GM21786 (cell line): Measurements from ENCODE around the gene UTP3.
"Not testable (repeated sequence)": the region's sequence is repeated elsewhere in the genome, so short reads cannot be mapped to it uniquely, and the experiment has no call there.

Source experiments
- ATAC-seq: cut with Tn5 transposase; IDR thresholded peaks from one replicate; pipeline ENCODE4 v1.9.1; 2021; ENCODE audit not compliant: unreplicated experiment

UTP3 gene

DNA sequence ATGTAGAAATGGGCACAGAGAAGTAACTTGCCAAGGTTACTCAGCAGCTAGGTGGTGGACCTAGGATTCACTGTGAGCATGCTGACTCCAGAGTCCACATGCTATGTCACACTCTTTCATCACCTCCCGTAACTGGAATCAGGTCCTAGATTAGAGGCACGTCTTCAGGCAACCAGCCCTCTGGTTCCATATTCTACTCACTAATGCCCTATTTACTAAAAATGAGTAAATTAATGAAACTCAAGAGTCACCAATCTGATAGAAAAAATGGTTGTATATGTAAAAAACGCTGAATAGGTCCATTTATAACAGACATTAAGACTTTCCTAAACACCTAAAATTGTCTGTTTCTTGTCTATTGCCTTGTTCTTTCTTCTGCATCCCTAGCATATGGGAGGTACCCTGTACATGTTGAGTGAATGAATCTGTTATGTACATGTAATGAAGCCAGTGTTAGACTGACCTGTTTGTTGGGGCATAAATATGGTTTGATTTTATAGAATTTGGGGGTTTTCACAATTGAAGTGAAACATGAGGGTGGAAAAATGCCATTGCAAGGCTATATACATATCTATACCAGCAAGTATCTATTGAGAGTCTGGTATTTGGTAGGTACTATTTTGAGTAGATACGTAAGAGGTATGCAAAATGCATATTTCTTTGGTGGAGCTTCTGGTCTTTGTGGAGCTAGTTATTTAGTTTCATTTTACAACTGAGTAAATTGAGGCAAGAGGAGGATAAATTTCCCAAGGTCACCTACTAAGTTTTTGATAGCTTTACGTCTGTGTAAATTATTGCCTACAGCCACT lies 26.0 kb downstream of the UTP3 start:
- ATAC-seq: peak; percentile 58

DNA sequence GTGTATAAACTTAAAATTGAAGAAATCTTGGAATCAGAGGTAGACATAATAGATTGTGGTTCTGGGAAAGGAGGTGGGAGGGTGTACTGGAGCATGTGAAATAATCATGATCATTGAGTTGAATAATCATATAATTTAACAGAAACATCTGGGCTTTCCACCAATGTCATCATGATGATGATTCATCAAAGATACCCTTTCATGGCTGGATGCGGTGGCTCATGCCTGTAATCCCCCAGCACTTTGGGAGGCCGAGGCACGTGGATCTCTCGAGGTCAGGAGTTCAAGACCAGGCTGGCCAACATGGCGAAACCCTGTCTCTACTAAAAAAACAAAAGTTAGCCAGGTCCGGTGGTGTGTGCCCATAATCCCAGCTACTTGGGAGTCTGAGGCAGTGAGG lies 26.8 kb downstream of the UTP3 start:
- ATAC-seq: peak; percentile 10

DNA sequence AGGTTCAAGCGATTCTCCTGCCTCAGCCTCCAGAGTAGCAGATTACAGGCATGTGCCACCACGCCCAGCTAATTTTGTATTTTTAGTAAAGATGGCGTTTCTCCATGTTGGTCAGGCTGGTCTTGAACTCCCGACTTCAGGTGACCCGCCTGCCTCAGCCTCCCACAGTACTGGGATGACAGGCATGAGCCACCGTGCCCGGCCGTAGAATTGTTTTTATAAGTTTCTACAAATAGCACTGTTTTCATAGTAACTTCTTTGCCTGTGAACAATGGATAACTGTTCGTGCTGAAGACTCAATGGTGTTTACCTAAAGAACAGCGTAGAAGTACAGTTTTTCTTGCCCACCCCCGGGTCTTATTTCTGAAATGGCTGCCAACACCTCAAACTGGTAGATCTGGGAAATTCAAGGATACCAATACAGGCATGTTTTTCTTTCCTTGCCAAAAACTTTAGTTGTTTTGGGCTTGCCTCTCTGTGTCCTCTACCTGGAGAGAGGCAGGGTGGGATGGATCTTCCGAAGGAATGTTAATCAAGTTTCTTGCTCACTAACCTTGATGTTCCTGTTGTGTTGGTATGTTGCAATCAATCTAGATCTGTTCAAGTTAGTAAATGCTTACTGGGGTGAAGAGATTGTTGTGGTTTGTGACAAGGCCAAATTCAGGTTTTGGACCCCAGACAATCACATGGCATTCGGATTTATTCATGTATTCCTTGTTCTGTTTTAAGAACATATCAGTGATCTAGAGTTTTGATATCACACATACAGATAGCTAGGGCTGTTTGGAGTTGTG lies 30.7 kb downstream of the UTP3 start:
- no peak for ATAC-seq

GRCh38 chr4:70721747-70722146 lies 33.4 kb downstream of the UTP3 start, which contains the start of gene RUFY3:
RUFY3 (plus strand) TSS chr4:70721964; CDS start chr4:70722574, 610 bp downstream.
- no peak for ATAC-seq

- no peak for ATAC-seq
These were observed 34.0 kb downstream of the UTP3 start for GRCh38 chr4:70722199-70722791.

GRCh38 chr4:70724463-70724862 lies 36.1 kb downstream of the UTP3 start:
- no peak for ATAC-seq

DNA sequence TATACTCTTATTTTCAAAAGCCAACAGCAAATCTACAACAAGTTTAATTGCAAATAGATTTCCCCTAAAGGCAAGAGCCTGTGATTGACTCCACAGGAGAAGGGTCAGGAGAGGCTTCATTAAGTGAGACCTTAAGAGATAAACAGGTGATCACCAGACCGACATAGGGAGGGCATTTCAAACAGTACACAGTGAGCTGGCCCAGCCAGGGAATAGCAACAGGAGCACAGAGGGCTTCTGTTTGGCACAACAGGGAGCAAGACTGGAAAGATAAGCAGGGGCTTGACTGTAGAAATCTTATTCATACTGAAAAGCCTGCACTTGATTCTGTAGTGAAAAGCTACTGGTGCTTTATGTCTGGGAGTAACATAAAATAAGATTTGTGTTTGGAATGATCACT lies 37.3 kb downstream of the UTP3 start:
- no peak for ATAC-seq

- ATAC-seq: not testable (repeated sequence)
These were observed 38.2 kb downstream of the UTP3 start for GRCh38 chr4:70726515-70726914.

DNA sequence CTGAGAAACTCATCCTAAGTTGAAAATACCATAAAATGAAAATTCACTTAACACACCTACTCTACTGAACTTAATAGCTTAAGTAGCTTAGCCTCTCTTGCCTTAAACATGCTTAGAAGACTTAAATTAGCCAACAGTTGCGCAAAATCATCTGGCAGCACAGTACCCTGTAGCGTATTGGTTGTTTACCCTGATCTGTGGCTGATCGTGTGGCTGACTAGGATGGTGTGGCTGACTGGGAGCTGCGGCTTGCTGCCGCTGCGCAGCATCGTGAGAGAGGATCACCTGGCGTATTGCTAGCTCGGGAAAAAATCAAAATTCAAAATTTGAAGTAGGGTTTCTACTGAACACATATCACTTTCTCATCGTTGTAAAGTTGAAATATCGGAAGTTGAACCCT lies 39.8 kb downstream of the UTP3 start:
- no peak for ATAC-seq

DNA sequence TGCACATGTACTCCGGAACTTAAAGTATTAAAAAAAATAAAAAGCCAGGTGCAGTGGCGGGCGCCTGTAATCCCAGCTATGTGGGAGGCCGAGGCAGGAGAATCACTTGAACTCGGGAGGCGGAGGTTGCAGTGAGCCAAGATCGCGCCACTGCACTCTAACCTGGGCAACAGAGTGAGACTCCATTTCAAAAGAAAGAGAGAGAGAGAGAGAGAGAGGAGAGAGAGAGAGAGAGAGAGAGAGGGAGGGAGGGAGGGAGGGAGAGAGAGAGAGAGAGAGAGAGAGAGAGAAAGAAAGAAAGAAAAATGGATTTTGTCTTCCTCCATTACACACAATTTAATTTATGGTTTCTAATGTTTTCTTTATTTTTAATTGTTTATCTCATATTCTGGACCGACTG lies 44.5 kb downstream of the UTP3 start:
- ATAC-seq: not testable (repeated sequence)

GRCh38 chr4:70734168-70734954 lies 46.0 kb downstream of the UTP3 start:
- peak; percentile 83 for ATAC-seq

DNA sequence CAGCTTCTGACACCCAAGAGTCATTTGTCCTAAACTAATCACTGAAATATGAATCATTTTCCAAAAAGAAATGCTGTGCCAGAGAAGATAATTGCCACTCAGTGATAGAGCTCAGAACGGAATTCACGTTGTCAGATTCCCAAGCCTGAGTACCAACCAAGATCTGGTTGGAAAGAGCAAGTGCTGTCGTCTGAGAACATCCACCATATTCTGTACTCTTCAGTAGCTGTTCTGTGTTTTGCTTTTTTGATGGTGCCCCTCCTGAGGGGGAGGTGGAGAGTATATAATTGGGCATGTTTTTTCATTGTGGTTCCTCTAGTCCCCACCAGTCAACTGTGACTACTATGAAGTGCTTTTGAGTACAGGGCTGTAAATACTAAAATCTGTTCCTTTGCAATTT lies 46.6 kb downstream of the UTP3 start:
- ATAC-seq: no peak

DNA sequence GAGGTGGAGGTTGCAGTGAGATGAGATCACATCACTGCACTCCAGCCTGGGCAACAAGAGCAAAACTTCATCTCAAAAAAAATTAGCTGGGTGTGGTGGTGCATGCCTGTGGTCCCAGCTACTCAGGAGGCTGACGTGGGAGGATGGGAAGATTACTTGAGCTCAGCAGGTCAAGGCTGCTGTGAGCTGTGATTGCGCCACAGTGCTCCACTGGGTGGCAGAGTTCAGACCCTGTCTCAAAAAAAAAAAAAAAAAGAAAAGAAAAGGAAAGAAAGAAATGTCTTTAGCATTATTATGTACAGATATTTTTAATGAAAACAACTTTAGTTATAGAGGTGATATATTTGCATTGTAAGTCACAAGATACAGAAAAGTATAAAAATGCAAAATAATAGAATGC lies 47.6 kb downstream of the UTP3 start:
- not testable (repeated sequence) for ATAC-seq

DNA sequence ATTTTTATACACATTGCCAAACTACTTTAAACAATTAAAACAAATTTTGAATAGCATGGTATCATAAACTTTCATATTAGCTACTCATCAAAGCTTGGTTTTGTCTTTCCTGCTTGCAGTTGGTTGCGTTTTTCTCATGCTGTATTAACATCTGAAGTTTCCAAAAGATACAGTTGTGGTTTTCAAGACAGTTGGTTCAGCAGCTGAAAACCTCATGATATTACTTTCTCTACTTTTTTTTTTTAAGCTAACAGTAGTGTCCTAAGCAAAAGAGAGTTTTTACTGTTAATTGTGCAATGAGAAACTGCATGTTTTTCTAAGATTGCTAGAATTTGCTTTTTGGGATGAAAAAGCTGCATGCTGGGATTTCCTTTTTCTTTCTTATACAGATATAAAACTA lies 48.7 kb downstream of the UTP3 start:
- ATAC-seq: no peak

GRCh38 chr4:70737409-70737808 lies 49.1 kb downstream of the UTP3 start:
- ATAC-seq: no peak

DNA sequence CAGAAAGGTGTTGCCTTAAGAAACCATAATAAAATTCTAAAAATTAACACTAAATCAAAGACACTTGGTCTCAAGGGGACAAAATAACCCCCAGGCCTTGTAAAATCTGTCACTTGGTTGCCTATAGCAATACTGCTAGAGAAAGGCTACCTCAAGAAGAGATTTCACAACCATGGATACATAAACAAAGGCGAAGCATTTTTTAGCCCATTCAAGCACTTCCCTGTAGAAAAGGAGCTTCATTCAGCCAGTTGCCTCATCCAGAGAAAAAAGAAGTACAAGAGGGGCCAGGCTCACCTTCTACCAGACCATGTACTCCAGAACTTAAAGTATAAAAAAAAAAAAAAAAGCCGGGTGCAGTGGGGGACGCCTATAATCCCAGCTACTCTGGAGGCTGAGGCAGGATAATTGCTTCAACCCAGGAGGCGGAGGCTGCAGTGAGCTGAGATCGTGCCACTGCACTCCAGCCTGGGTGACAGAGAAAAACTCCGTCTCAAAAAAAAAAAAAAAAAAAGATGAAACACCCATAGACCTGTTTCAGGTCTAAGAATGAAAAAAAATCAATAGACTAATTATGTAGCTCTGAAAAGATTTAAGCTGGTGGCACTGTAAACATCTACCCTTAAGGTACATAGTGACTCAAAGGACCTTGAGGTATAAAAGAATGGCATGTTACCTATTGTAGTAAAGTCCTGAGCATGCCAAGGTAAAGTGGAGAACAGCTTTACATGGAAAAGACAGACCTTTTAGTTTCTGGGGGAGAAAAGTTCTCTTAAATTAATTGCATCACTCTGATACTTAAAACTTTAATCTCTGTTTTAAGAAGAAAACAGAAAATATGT lies 51.4 kb downstream of the UTP3 start:
- ATAC-seq: no peak
